HG02798 (cell line): ENCODE measurements around the gene RARRES2.

Source experiments
- ATAC-seq: cut with Tn5 transposase; IDR thresholded peaks from one replicate; pipeline ENCODE4 v1.9.1; 2021; ENCODE audit warnings: mild to moderate bottlenecking; ENCODE audit not compliant: unreplicated experiment, poor library complexity

The RARRES2 gene

GRCh38 chr7:150363872-150364271, 22.4 kb upstream of the RARRES2 start:
- no peak for ATAC-seq

- no peak for ATAC-seq
Measured at GRCh38 chr7:150363370-150363769, 21.9 kb upstream of the RARRES2 start.

GRCh38 chr7:150361807-150362621, 20.6 kb upstream of the RARRES2 start:
- no peak for ATAC-seq

- no peak for ATAC-seq
Measured at GRCh38 chr7:150361402-150361801, 20.0 kb upstream of the RARRES2 start.

DNA sequence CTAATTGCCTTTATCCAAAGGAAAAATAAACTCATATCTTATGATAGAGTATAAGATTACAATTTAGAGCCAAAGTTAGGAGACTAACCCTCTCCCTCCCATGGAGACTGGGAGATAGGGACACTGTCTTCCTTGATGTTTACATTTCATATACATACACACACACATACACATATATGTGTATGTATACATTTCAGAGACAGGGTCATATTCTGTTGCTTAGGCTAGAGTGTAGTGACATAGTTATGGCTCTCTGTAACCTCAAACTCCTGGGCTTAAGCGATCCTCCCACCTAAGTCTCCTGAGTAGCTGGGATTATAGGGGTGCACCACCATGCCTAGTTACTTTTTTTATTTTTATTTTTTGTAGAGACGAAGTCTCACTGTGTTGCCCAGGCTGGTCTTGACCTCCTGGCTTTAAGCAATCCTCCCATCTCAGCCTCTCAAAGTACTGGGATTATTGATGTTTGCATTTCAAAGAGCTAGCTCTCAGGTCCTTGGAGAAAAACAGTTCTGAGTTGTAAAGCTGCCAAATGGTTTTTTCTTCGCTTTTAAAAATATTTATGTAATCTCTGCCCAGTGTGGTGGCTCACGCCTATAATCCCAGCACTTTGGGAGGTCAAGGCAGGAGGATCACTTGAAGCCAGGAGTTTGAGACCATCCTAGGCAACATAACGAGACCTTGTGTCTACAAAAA, 19.1 kb upstream of the RARRES2 start:
- ATAC-seq: no peak

GRCh38 chr7:150359622-150360362, 18.4 kb upstream of the RARRES2 start:
- ATAC-seq: no peak

- ATAC-seq: no peak
Measured at GRCh38 chr7:150358988-150359621, 17.7 kb upstream of the RARRES2 start.

DNA sequence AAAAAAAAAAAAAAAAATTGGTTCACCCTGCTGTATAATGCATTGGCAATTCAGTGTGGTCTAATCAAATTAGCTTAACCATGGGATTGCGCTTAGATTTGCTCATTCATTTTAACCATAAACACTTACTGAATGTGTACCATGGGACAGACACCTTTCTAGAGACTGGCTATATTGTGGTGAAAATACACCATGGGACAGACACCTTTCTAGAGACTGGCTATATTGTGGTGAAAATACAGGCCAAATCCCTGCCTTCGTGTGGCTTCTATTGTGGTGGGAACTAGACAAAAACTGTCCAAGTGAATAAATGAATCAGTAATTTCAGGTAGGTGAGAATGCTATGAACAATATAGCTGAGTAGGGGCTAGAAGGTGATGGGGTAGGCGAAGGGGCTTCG, 17.0 kb upstream of the RARRES2 start:
- ATAC-seq: no peak

DNA sequence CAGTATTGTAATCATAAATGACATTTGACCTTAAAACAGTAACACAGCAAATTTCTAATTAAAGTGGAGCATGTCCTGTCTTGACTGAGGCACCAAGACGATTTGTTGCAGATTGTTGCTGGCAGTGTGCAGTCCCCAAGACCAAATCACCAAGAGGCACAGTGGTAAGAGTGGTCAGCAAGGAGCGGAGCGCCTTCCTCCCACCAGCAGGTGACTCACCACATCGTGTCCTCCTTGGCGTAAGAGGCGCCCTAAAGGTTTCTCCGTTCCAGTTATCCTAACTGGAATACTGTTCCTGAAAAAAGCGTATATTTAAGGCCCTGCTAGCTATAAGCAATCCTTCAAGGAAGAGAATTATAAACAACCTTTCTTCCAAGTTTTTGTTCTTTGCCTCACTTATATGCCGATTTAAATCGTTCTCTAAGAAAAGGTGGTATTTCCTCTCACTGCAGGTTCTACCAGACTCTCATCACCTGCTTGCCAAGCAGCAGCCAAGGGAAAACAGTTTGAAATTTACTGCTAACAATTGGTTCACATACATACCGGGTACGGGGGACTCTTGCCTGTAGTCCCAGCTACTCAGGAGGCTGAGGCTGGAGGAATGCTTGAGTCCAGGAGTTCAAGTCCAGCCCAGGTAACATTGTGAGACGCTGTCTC, 16.5 kb upstream of the RARRES2 start:
- no peak for ATAC-seq

GRCh38 chr7:150357270-150357669, 15.8 kb upstream of the RARRES2 start:
- peak; percentile 64 for ATAC-seq

- no peak for ATAC-seq
Measured at GRCh38 chr7:150356265-150356897, 15.0 kb upstream of the RARRES2 start.

DNA sequence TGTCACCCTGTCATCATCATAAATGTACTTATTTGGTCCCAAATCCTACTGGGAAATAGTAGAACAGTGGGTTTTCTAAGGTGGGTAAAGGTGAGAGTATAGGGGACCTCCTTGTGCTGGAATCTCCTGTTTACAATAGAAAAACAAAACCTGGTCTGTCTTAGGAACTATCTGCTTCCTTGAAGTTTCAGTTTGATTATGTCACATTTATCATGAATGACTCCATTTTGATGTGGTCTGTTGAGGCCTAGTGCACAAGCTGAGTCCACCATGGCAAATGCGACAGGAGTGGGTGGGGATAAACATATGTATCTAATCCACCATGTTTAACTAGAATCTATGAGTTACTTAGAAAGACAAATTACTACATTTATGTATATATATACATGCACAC, 14.2 kb upstream of the RARRES2 start:
- no peak for ATAC-seq

GRCh38 chr7:150351587-150352194, 10.3 kb upstream of the RARRES2 start:
- ATAC-seq: no peak

DNA sequence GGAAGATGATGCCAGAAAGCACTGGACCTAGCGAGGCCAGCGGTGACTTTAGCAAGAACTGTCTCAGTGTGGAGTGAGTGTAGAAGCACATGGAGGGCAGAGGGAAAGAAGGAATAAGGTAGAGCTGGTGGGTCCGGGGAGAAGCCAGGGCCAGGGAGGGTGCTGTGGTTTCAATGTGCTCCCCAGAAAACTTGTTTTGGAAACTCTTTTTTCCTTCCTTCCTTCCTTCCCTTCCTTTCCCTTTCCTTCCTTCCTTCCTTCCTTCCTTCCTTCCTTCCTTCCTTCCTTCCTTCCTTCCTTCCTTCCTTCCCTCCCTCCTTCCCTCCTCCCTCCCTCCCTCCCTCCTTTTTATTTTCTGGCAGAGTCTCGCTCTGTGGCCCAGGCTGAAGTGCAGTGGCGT, 5.5 kb upstream of the RARRES2 start:
- ATAC-seq: no peak

DNA sequence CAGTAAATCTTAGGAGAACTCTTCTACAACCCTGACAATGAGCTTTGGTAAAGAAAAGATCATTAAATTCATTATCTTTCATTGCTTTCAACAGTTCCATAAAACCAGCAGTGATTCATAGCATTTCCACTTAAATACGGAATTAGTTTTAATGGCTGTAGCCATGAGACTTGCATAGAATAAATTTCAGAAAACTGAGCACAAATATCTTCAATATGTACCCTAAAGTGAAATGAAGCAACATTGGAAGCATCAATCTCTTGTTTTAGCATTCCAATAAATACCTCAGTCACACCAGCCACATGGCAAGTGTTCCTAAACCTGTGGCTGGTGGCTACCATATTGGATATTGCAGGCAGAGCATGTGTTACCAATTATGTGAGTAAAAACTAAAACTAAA, 3.6 kb upstream of the RARRES2 start:
- no peak for ATAC-seq

DNA sequence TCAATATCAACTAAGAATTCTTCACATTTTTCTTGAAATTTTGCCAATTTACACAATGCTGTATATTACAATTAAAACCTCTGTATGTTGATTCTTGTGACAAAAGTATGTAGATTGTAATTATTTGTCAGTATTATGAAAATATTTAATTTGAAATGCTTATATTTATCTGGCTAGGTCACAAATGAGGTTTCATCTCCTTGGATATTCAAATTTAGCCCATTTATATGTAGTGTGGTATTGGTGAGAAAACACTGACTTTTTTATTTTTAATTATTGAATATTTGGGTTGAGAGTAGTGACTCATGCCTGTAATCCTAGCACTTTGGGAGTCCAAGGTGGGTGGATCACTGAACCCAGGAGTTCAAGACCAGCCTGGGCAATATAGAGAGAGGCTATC, 2.9 kb upstream of the RARRES2 start:
- no peak for ATAC-seq

GRCh38 chr7:150343225-150343624, 1.8 kb upstream of the RARRES2 start:
- ATAC-seq: no peak

GRCh38 chr7:150342121-150342408, 636 bp upstream of the RARRES2 start:
- no peak for ATAC-seq

GRCh38 chr7:150340875-150341262, 560 bp downstream of the RARRES2 start:
- no peak for ATAC-seq
